WERI-Rb-1 (cell line): ENCODE results near the gene HDAC4.

Experiments used
- DNase-seq: peaks from one replicate; pipeline ENCODE4 v3.0.0-alpha.2; 2020
- H3K27ac ChIP-seq: fragments of 250-450 bp; sonication (Bioruptor Pico); 2 replicates; pipeline ENCODE4 v1.5.1; 2020; ENCODE audit warnings: mild to moderate bottlenecking, moderate library complexity
- H3K27me3 ChIP-seq: fragments of 250-450 bp; sonication (Bioruptor Pico); 2 replicates; pipeline ENCODE4 v1.5.1; 2021; ENCODE audit warnings: mild to moderate bottlenecking, low read depth, moderate library complexity; ENCODE audit not compliant: insufficient read depth, severe bottlenecking
- H3K36me3 ChIP-seq: fragments of 250-450 bp; sonication (Bioruptor Pico); 2 replicates; pipeline ENCODE4 v1.5.1; 2020; ENCODE audit warnings: mild to moderate bottlenecking, moderate library complexity
- H3K4me3 ChIP-seq: 2 replicates; pipeline ENCODE4 v1.5.1; 2011; ENCODE audit warnings: low read depth, mild to moderate bottlenecking, control low read depth, low read length
- H3K9me3 ChIP-seq: fragments of 250-450 bp; sonication (Bioruptor Pico); 2 replicates; pipeline ENCODE4 v1.5.1; 2021; ENCODE audit warnings: mild to moderate bottlenecking, moderate library complexity; ENCODE audit not compliant: severe bottlenecking
- TF ChIP-seq, protein P1 (sequence below): IDR thresholded peaks from 2 replicates; pipeline ENCODE4 v1.5.1; 2011; ENCODE audit warnings: low read depth, mild to moderate bottlenecking, control low read depth, inconsistent platforms, low read length

Gene HDAC4

GRCh38 chr2:239295377-239296019 lies 105.3 kb downstream of the HDAC4 start:
- H3K9me3 ChIP-seq: no peaks in the 10 kb centered on the region
- H3K4me3 ChIP-seq: no peak overlapping the region
- H3K27me3 ChIP-seq: no peaks in the 10 kb centered on the region
- H3K27ac ChIP-seq: no peak overlapping the region
- H3K36me3 ChIP-seq: no peaks in the 10 kb centered on the region
- no peak for DNase-seq
- TF ChIP-seq, protein P1, sequence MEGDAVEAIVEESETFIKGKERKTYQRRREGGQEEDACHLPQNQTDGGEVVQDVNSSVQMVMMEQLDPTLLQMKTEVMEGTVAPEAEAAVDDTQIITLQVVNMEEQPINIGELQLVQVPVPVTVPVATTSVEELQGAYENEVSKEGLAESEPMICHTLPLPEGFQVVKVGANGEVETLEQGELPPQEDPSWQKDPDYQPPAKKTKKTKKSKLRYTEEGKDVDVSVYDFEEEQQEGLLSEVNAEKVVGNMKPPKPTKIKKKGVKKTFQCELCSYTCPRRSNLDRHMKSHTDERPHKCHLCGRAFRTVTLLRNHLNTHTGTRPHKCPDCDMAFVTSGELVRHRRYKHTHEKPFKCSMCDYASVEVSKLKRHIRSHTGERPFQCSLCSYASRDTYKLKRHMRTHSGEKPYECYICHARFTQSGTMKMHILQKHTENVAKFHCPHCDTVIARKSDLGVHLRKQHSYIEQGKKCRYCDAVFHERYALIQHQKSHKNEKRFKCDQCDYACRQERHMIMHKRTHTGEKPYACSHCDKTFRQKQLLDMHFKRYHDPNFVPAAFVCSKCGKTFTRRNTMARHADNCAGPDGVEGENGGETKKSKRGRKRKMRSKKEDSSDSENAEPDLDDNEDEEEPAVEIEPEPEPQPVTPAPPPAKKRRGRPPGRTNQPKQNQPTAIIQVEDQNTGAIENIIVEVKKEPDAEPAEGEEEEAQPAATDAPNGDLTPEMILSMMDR: no peak

- H3K27me3 ChIP-seq: no peaks in the 10 kb centered on the region
- no peak for DNase-seq
- H3K4me3 ChIP-seq: no peak overlapping the region
- H3K36me3 ChIP-seq: no peaks in the 10 kb centered on the region
- H3K9me3 ChIP-seq: no peaks in the 10 kb centered on the region
- H3K27ac ChIP-seq: no peak overlapping the region
- TF ChIP-seq, protein P1: no peak
Measured at GRCh38 chr2:239294571-239295054, 106.2 kb downstream of the HDAC4 start.

DNA sequence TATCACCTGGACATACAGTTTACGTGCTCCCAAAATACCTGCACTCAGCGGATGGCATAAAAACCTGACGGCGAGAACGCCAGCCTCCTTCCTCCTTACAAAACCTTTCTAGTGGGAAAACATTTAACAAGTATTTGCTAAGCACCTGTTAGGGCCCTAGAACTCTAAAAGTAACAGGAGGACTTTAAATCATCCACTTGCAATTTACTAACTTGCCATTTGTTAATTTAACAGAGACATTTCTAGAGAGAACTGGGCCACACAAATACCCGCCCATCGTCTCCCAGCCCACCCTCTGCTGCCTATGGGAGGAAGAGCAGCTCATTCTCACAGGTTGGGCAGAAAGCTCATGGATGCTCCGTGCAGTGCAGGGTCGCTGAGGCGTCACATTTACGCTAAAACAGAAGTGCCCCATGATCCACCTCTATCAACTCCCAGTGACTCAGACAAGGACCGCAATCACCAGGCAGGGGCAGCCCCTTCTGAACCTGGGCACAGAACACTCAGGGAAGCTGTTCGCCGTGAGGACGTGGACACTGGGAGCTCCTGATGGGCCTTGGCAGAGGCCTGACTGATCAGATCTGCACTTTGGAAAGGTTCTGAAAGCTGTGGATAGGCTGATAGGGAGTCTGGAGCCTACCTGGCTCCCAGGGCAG lies 106.9 kb downstream of the HDAC4 start:
- no peaks in the 10 kb centered on the region for H3K9me3 ChIP-seq
- no peak overlapping the region for H3K4me3 ChIP-seq
- no peaks in the 10 kb centered on the region for H3K36me3 ChIP-seq
- no peaks in the 10 kb centered on the region for H3K27me3 ChIP-seq
- DNase-seq: no peak
- H3K27ac ChIP-seq: no peak overlapping the region
- TF ChIP-seq, protein P1: no peak

DNA sequence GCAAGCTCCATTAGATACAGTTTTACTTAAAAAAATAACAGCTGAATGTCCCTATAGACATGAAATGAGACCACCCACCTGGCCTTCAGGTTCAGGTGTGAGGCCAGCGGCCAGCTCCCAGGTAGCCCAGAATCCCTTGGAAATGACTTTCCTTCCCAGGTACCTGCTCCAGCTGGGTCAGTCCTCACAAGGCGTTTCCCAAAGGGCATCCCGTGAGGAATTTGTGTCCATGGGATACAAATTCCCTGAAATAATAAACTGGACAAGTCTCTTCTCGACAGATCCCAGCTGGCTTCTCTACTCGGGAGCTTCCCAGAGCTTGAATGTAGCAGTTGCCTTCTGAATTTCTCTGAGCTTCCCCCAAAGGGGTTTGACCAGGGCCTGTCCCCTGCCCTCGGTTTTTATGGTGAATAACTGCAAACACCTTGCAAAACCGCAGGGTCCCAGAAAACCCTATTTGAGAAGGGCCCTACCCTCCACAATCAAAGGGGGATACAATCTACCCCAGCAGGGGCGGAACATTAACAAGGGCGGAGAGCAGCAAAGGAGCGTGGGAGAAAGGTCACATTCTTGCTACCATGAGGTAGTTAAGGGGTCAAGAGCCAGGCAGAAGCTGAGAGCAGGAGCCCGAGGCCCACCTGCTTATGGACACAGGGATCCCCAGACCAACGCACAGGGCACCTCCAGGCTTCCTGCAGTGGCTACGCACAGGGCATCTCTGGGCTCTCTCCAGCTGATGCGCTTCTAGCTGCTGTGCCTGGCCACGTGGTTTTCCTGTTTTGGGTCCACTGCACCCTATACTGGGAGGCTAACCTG lies 107.7 kb downstream of the HDAC4 start:
- Histone ChIP-seq H3K27me3 (no peaks in the 10 kb centered on the region), H3K27ac (no peak overlapping the region), H3K4me3 (no peak overlapping the region), H3K9me3 (no peaks in the 10 kb centered on the region), H3K36me3 (no peaks in the 10 kb centered on the region)
- DNase-seq: no peak
- TF ChIP-seq, protein P1: no peak

DNA sequence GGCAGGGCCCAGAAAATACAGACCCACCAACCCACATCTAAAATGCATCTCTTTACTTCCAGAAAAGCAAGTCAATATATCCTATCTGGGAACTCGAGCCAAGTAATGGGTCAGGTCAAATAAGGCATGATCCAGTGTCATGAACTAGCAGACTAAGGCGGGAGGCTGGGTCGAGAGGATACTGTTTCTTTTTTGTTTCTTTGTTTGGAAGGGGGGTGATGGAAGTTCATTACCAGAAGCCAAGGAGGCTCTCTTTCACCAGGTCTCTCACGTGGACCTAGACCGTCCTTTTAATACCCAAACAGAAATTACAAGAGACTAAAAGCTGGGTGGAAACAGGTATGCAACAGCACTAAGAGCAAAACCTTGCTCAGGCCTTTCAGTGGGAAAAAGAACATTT lies 108.3 kb downstream of the HDAC4 start:
- TF ChIP-seq, protein P1: no peak
- Histone ChIP-seq H3K4me3 (no peak overlapping the region), H3K27ac (no peak overlapping the region), H3K9me3 (no peaks in the 10 kb centered on the region), H3K36me3 (no peaks in the 10 kb centered on the region), H3K27me3 (no peaks in the 10 kb centered on the region)
- DNase-seq: no peak
